GM23338 (cell line): ENCODE data around the gene EXOC4. TPM values are rescaled to one million over a fixed set of nuclear protein-coding genes. Genes with fewer than 3 reads are reported as not detected.

Source experiments
- ATAC-seq: fragments of 200-7000 bp; cut with Tn5 transposase; 3 replicates; pipeline ENCODE4 v1.9.1; 2020
- DNase-seq: peaks from one replicate; pipeline ENCODE4 v3.0.0-alpha.2; 2015; ENCODE audit warnings: low spot score
- H2AFZ ChIP-seq: fragments of 200-600 bp; sonication (generic); 2 replicates; pipeline ENCODE4 v1.8.0; 2016; ENCODE audit warnings: antibody characterized with exemption, mild to moderate bottlenecking, moderate library complexity
- H3F3A ChIP-seq: fragments of 200-600 bp; sonication (generic); replicated peaks from 2 replicates; pipeline ENCODE4 v1.8.0; 2017; ENCODE audit warnings: antibody characterized with exemption, mixed run types, low read depth
- H3K27ac ChIP-seq: fragments of 200-600 bp; sonication (generic); 2 replicates; pipeline ENCODE4 v1.6.1; 2016; ENCODE audit warnings: low read depth
- H3K27me3 ChIP-seq: fragments of 200-600 bp; sonication (generic); 2 replicates; pipeline ENCODE4 v1.8.0; 2016; ENCODE audit warnings: mild to moderate bottlenecking, mixed run types, moderate library complexity; ENCODE audit not compliant: insufficient read depth
- H3K36me3 ChIP-seq: fragments of 200-600 bp; sonication (generic); 2 replicates; pipeline ENCODE4 v1.8.0; 2016; ENCODE audit warnings: mild to moderate bottlenecking; ENCODE audit not compliant: insufficient read depth
- H3K4me1 ChIP-seq: fragments of 200-600 bp; sonication (generic); 2 replicates; pipeline ENCODE4 v1.8.0; 2016; ENCODE audit warnings: mild to moderate bottlenecking, moderate library complexity; ENCODE audit not compliant: insufficient read depth
- H3K4me2 ChIP-seq: fragments of 200-600 bp; sonication (generic); 2 replicates; pipeline ENCODE4 v1.7.1; 2017; ENCODE audit warnings: mixed run types
- H3K4me3 ChIP-seq: fragments of 200-600 bp; sonication (generic); 2 replicates; pipeline ENCODE4 v1.6.1; 2016; ENCODE audit warnings: mixed run types
- H3K79me2 ChIP-seq: fragments of 200-600 bp; sonication (generic); replicated peaks from 2 replicates; pipeline ENCODE4 v1.8.0; 2017; ENCODE audit warnings: mild to moderate bottlenecking; ENCODE audit not compliant: insufficient read depth
- H3K9me2 ChIP-seq: fragments of 200-600 bp; sonication (generic); 2 replicates; pipeline ENCODE4 v1.8.0; 2017; ENCODE audit not compliant: insufficient read depth
- H4K20me1 ChIP-seq: fragments of 200-600 bp; sonication (generic); replicated peaks from 2 replicates; pipeline ENCODE4 v1.8.0; 2017; ENCODE audit warnings: mild to moderate bottlenecking; ENCODE audit not compliant: insufficient read depth
- H3K27ac Mint-ChIP-seq: 2 replicates; pipeline ENCODE4 v1.8.0; 2020; ENCODE audit warnings: inconsistent platforms, mild to moderate bottlenecking, moderate library complexity, mixed read lengths
- H3K27me3 Mint-ChIP-seq: 3 replicates; pipeline ENCODE4 v1.8.0; 2022; ENCODE audit warnings: low read depth, mild to moderate bottlenecking, moderate library complexity, mixed read lengths, inconsistent platforms; ENCODE audit not compliant: insufficient read depth, poor library complexity
- H3K36me3 Mint-ChIP-seq: 3 replicates; pipeline ENCODE4 v1.8.0; 2021; ENCODE audit warnings: low read depth, mild to moderate bottlenecking, inconsistent platforms, moderate library complexity, mixed read lengths
- H3K4me1 Mint-ChIP-seq: 3 replicates; pipeline ENCODE4 v1.8.0; 2020; ENCODE audit warnings: mild to moderate bottlenecking, inconsistent platforms, mixed read lengths
- H3K4me3 Mint-ChIP-seq: 3 replicates; pipeline ENCODE4 v1.8.0; 2021; ENCODE audit warnings: moderate library complexity, mild to moderate bottlenecking, inconsistent platforms, mixed read lengths
- H3K9me3 Mint-ChIP-seq: 3 replicates; pipeline ENCODE4 v1.8.0; 2020; ENCODE audit warnings: moderate library complexity, mild to moderate bottlenecking, inconsistent platforms, mixed read lengths
- CREB1 ChIP-seq: fragments of 250-450 bp; sonication (Bioruptor Pico); IDR thresholded peaks from 2 replicates; pipeline ENCODE4 v1.5.0; 2020; ENCODE audit warnings: low read depth, mild to moderate bottlenecking, moderate library complexity
- CTCF ChIP-seq, 2 experiments: fragments of 200-600 bp in 1 of 2; sonication (generic) in 1 of 2; conservative IDR thresholded peaks; 2 replicates each; pipeline versions ENCODE4 v1.5.1 to v1.6.1; 2016 to 2017; ENCODE audit warnings: antibody characterized with exemption in 2 of 2, low read depth in 2 of 2, mild to moderate bottlenecking in 2 of 2, moderate library complexity in 1 of 2
- ETS1 ChIP-seq: IDR thresholded peaks from 2 replicates; pipeline ENCODE4 v1.6.1; 2016; ENCODE audit warnings: antibody characterized with exemption
- EZH2 ChIP-seq: fragments of 200-600 bp; sonication (generic); IDR thresholded peaks from one replicate; pipeline ENCODE4 v1.8.0; 2017; ENCODE audit warnings: antibody characterized with exemption, mild to moderate bottlenecking, low read depth; ENCODE audit not compliant: unreplicated experiment
- EZH2phosphoT487 ChIP-seq: fragments of 200-600 bp; sonication (generic); IDR thresholded peaks from one replicate; pipeline ENCODE4 v1.8.1; 2018; ENCODE audit warnings: antibody characterized with exemption; ENCODE audit not compliant: unreplicated experiment
- JUNB ChIP-seq: IDR thresholded peaks from one replicate; pipeline ENCODE4 v1.6.1; 2016; ENCODE audit warnings: antibody characterized with exemption; ENCODE audit not compliant: unreplicated experiment
- NANOG ChIP-seq: IDR thresholded peaks from 2 replicates; pipeline ENCODE4 v1.6.1; 2016; ENCODE audit warnings: antibody characterized with exemption, borderline replicate concordance
- POLR2AphosphoS5 ChIP-seq: IDR thresholded peaks from 2 replicates; pipeline ENCODE4 v1.6.1; 2016; ENCODE audit warnings: antibody characterized with exemption, low read depth
- REST ChIP-seq: IDR thresholded peaks from one replicate; pipeline ENCODE4 v1.6.1; 2018; ENCODE audit warnings: antibody characterized with exemption; ENCODE audit not compliant: unreplicated experiment
- STAT1 ChIP-seq: IDR thresholded peaks from one replicate; pipeline ENCODE4 v1.6.1; 2016; ENCODE audit warnings: antibody characterized with exemption; ENCODE audit not compliant: unreplicated experiment
- ZNF114 ChIP-seq: fragments of 250-450 bp; sonication (Bioruptor Pico); IDR thresholded peaks from 2 replicates; pipeline ENCODE4 v1.5.0; 2020; ENCODE audit warnings: mild to moderate bottlenecking, moderate library complexity
- ZNF331 ChIP-seq: fragments of 250-450 bp; sonication (Bioruptor Pico); IDR thresholded peaks from 2 replicates; pipeline ENCODE4 v1.5.0; 2020; ENCODE audit warnings: low read depth, mild to moderate bottlenecking, moderate library complexity
- ZNF462 ChIP-seq: fragments of 250-450 bp; sonication (Bioruptor Pico); IDR thresholded peaks from 2 replicates; pipeline ENCODE4 v1.5.0; 2020; ENCODE audit warnings: mild to moderate bottlenecking, moderate library complexity
- polyA plus RNA-seq: library from polyadenylated mRNA; unstranded; fragments of >200 nt; fragmentation: Nextera tagmentation; extraction: Ambion mirVana; gene quantifications from 2 replicates; pipeline ENCODE4 v1.2.1, GENCODE V29; 2016
- total RNA-seq: library from RNA; depleted of rRNA; stranded (reverse); fragments of >200 nt; shearing (Covaris generic); gene quantifications from 2 replicates; pipeline ENCODE4 v1.2.3, GENCODE V29; 2014

Gene EXOC4
- total and polyA plus RNA-seq, 2 experiments from 2014 or later, result 37.5 to 52.7 TPM

GRCh38 chr7:134021836-134022235 lies 769.0 kb downstream of the EXOC4 start:
- H3K36me3 Mint-ChIP-seq, result no peaks in the 10 kb centered on the region; the same call in 2 of the 3 replicates
- no peak overlapping the region for H3K4me3 Mint-ChIP-seq
- H3K36me3 ChIP-seq, result no peaks in the 10 kb centered on the region
- ATAC-seq (no peak), DNase-seq (no peak)
- H3K4me3 ChIP-seq, result no peak overlapping the region
- H3K9me2 ChIP-seq, result no peaks in the 10 kb centered on the region
- H3K4me2 ChIP-seq, result no peak overlapping the region
- H3K27ac ChIP-seq, result no peak overlapping the region
- H4K20me1 ChIP-seq, result no peaks in the 10 kb centered on the region
- no peak overlapping the region for H2AFZ ChIP-seq
- peaks cover 10% of the 10 kb centered on the region for H3K4me1 ChIP-seq
- H3K27me3 ChIP-seq, result no peaks in the 10 kb centered on the region
- H3F3A ChIP-seq, result no peaks in the 10 kb centered on the region
- H3K9me3 Mint-ChIP-seq, result no peaks in the 10 kb centered on the region
- H3K27ac Mint-ChIP-seq, result no peak overlapping the region; the same call in 1 of the 2 replicates
- peaks cover 27% of the 10 kb centered on the region for H3K4me1 Mint-ChIP-seq
- TF ChIP-seq REST, result no peak
- no peak for TF ChIP-seq ZNF114 (CRISPR knock-in tag)
- no peak for TF ChIP-seq CREB1 (CRISPR knock-in tag)
- no peak for TF ChIP-seq JUNB
- TF ChIP-seq NANOG, result no peak
- no peak for TF ChIP-seq ZNF462 (CRISPR knock-in tag)
- no peak for TF ChIP-seq ETS1
- no peak for TF ChIP-seq CTCF (conservative IDR thresholded peaks at IDR 0.05; ENCODE audit: low read depth in 2 of 2)
- TF ChIP-seq ZNF331 (CRISPR knock-in tag), result no peak
- no peak for TF ChIP-seq EZH2
- no peak for TF ChIP-seq STAT1
- TF ChIP-seq POLR2AphosphoS5, result no peak
- TF ChIP-seq EZH2phosphoT487, result no peak
- H3K27me3 Mint-ChIP-seq, result peaks cover 5% of the 10 kb centered on the region
- no peaks in the 10 kb centered on the region for H3K79me2 ChIP-seq
